ENCODE data around the gene ST6GALNAC4. TPM values are rescaled to one million over a fixed set of nuclear protein-coding genes. Genes with fewer than 3 reads are reported as not detected.

ST6GALNAC4 gene
- total RNA-seq, 1 donor from 2014 or later = 5.5 TPM

GRCh38 chr9:127929625-127929979 is 12.8 kb upstream of the ST6GALNAC4 start:
- H3K9me3 Mint-ChIP-seq = peaks cover 2% of the 10 kb centered on the region
- Histone ChIP-seq H4K20me1 (ENCODE audit: low read depth) (peaks cover 30% of the 10 kb centered on the region), H2AFZ (replicated peaks) (no peak overlapping the region), H3K36me3 (no peaks in the 10 kb centered on the region), H3K9me3 (ENCODE audit: low read depth) (no peaks in the 10 kb centered on the region), H3K4me1 (peaks cover 21% of the 10 kb centered on the region), H3K79me2 (ENCODE audit: low read depth) (no peaks in the 10 kb centered on the region), H3K4me3 (no peak overlapping the region), H3K27ac (no peak overlapping the region), H3K9ac (no peak overlapping the region), H3K27me3 (peaks cover 46% of the 10 kb centered on the region), H3K4me2 (peak overlapping the region; percentile 76), H3F3A (ENCODE audit: low read depth) (peaks cover 54% of the 10 kb centered on the region)
- no peaks in the 10 kb centered on the region for H3K36me3 Mint-ChIP-seq
- no peak overlapping the region for H3K27ac Mint-ChIP-seq
- H3K4me3 Mint-ChIP-seq = peak overlapping the region; percentile 83
- peaks cover 22% of the 10 kb centered on the region for H3K4me1 Mint-ChIP-seq
- H3K27me3 Mint-ChIP-seq (ENCODE audit: insufficient read depth, low read depth) = peaks cover 47% of the 10 kb centered on the region
- TF ChIP-seq, protein P1, sequence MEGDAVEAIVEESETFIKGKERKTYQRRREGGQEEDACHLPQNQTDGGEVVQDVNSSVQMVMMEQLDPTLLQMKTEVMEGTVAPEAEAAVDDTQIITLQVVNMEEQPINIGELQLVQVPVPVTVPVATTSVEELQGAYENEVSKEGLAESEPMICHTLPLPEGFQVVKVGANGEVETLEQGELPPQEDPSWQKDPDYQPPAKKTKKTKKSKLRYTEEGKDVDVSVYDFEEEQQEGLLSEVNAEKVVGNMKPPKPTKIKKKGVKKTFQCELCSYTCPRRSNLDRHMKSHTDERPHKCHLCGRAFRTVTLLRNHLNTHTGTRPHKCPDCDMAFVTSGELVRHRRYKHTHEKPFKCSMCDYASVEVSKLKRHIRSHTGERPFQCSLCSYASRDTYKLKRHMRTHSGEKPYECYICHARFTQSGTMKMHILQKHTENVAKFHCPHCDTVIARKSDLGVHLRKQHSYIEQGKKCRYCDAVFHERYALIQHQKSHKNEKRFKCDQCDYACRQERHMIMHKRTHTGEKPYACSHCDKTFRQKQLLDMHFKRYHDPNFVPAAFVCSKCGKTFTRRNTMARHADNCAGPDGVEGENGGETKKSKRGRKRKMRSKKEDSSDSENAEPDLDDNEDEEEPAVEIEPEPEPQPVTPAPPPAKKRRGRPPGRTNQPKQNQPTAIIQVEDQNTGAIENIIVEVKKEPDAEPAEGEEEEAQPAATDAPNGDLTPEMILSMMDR (IDR thresholded peaks at IDR 0.05) = no peak
- DNase-seq (ENCODE audit: low spot score) = no peak

DNA sequence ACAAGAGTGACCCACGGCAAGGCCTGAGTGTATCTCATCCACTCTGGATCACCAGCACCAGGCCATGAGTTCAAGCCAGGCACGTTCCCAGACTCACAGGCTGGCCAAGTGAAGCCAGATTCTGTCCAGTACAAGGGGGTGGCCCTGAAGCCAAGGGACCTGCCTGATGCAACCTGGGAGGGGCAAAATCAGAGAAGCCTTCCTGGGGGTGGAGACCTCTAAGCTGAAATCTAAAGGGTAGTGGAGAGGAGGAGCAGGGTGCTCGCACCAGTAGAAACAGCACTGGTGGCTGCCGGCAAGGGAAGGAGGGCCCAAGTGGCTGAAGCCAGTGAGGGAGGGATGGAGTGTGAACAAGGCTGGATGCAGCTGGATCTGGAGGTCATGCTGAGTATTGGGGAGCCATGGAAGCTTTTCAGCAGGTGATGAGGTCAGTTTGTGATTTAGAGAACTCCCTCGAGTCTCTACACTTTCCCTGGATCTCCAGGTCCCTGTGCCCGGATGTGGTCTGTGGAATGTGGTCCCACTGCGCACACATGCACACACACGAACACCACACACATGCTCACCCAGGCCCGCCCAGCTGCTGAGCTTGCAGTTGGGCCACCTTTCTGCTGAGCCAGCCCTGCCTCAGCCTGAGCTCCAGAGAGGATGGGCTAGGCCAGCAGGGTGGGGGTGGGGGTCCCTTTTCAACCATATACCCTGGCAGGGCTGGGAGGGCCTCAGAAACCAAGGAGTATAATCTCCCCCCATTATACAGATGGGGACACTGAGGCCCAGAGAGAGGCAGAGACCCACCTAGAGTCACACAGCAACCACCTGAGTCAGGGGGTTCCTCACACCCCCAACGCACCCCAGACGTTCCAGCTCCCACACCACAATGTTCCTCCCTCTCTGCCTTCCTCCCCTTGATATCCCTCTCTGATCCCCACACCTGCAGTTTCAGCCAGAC is 12.1 kb upstream of the ST6GALNAC4 start:
- Histone ChIP-seq H3K4me1 (peaks cover 21% of the 10 kb centered on the region), H3K9ac (no peak overlapping the region), H3K27me3 (peaks cover 46% of the 10 kb centered on the region), H4K20me1 (ENCODE audit: low read depth) (peaks cover 30% of the 10 kb centered on the region), H3K36me3 (no peaks in the 10 kb centered on the region), H2AFZ (replicated peaks) (no peak overlapping the region), H3K4me2 (no peak overlapping the region), H3K4me3 (no peak overlapping the region), H3K79me2 (ENCODE audit: low read depth) (no peaks in the 10 kb centered on the region), H3F3A (ENCODE audit: low read depth) (peaks cover 54% of the 10 kb centered on the region), H3K27ac (no peak overlapping the region), H3K9me3 (ENCODE audit: low read depth) (no peaks in the 10 kb centered on the region)
- peak overlapping the region; percentile 83 for H3K4me3 Mint-ChIP-seq
- TF ChIP-seq EZH2phosphoT487 (IDR thresholded peaks at IDR 0.05) (no peak), EZH2 (IDR thresholded peaks at IDR 0.05) (no peak)
- TF ChIP-seq, protein P1 (IDR thresholded peaks at IDR 0.05) = no peak
- H3K9me3 Mint-ChIP-seq = peaks cover 2% of the 10 kb centered on the region
- H3K4me1 Mint-ChIP-seq = peaks cover 18% of the 10 kb centered on the region
- no peaks in the 10 kb centered on the region for H3K36me3 Mint-ChIP-seq
- H3K27me3 Mint-ChIP-seq (ENCODE audit: insufficient read depth, low read depth) = peaks cover 47% of the 10 kb centered on the region
- DNase-seq (ENCODE audit: low spot score) = no peak
- no peak overlapping the region for H3K27ac Mint-ChIP-seq

DNA sequence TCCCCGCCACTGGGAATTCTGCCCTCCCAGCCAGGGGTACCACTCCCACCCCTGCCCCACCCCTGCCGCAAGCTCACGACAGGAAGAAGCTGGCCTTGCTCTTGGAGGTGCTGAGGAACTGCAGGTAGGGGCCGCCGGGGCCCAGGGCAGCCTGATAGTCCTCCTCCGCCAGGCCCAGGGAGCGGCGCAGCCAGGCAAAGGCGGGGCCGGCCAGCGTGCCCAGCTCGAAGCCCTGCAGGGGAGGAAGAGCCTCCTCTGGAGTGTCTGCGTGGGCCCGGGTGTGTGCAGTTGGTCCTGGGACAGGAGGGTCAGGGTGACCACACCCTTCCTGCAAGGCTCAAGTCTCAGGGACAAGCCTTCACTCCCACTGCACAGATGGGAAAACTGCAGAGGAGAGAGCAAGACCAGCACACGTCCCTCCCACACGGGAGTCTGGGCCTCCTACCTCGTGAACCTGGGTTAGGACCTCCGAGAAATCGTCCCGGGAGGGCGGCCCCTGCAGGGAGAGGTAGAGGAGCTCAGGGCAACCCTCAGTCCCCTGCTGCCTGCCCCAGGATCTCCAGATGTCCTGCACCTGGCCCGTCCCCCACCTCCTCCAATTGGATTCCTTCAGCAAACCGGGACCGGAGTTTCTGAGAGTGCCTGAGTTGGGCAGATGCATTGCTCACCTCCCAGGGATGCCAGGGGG is 11.3 kb upstream of the ST6GALNAC4 start:
- no peak overlapping the region for H3K27ac ChIP-seq
- peaks cover 21% of the 10 kb centered on the region for H3K4me1 ChIP-seq
- H3K4me3 ChIP-seq = peak overlapping the region; percentile 63
- no peak for TF ChIP-seq EZH2phosphoT487 (IDR thresholded peaks at IDR 0.05)
- no peak for TF ChIP-seq EZH2 (IDR thresholded peaks at IDR 0.05)
- TF ChIP-seq, protein P1 (IDR thresholded peaks at IDR 0.05) = no peak
- H3K27me3 ChIP-seq = peaks cover 46% of the 10 kb centered on the region
- Mint-ChIP-seq H3K4me1 (peaks cover 18% of the 10 kb centered on the region), H3K27ac (no peak overlapping the region), H3K36me3 (no peaks in the 10 kb centered on the region), H3K4me3 (peak overlapping the region; percentile 71), H3K9me3 (peaks cover 2% of the 10 kb centered on the region), H3K27me3 (ENCODE audit: insufficient read depth, low read depth) (peaks cover 47% of the 10 kb centered on the region)
- no peaks in the 10 kb centered on the region for H3K36me3 ChIP-seq
- H3K9ac ChIP-seq = no peak overlapping the region
- peak overlapping the region; percentile 96 for H3K4me2 ChIP-seq
- DNase-seq (ENCODE audit: low spot score) = peak; percentile 58
- H3K79me2 ChIP-seq (ENCODE audit: low read depth) = no peaks in the 10 kb centered on the region
- peak overlapping the region; percentile 14 for H2AFZ ChIP-seq (replicated peaks)
- H4K20me1 ChIP-seq (ENCODE audit: low read depth) = peaks cover 30% of the 10 kb centered on the region
- no peaks in the 10 kb centered on the region for H3K9me3 ChIP-seq (ENCODE audit: low read depth)
- H3F3A ChIP-seq (ENCODE audit: low read depth) = peaks cover 54% of the 10 kb centered on the region
